ENCODE data around the gene BCS1L. TPM values are rescaled to one million over a fixed set of nuclear protein-coding genes. Genes with fewer than 3 reads are reported as not detected.
A peak's percentile ranks its signal among the peaks of the same experiment; 100 is the strongest.

Gene BCS1L
- total and polyA plus RNA-seq, 2 of the 8 experiments (the other 6 are each of a cell fraction or from before 2014, with no cell fraction given) = 23.7 to 37.1 TPM

GRCh38 chr2:218671097-218671653 is 11.7 kb downstream of the BCS1L start:
- Histone ChIP-seq H3K4me1 (replicated peaks in 1 of 4; ENCODE audit: control insufficient read depth in 3 of 4, insufficient read depth in 4 of 4, low read length in 3 of 4) (peaks cover 0 to 4% (median 1%) of the 10 kb centered on the region in 4 experiments; a peak in 3 of 7 replicates), H3K18ac (ENCODE audit: extremely low read depth, low read length) (no peak overlapping the region), H3K23ac (ENCODE audit: insufficient read length) (no peak overlapping the region), H3K23me2 (ENCODE audit: low read depth, low read length) (peaks cover 9% of the 10 kb centered on the region), H2AK5ac (ENCODE audit: low read depth, low read length) (no peak overlapping the region), H3K27ac (ENCODE audit: low read depth, low read length) (peak overlapping the region; percentile 86), H4K20me1 (replicated peaks in 1 of 2; ENCODE audit: control insufficient read depth in 1 of 2, insufficient read depth in 2 of 2, low read length in 2 of 2) (no peaks in the 10 kb centered on the region), H3K56ac (replicated peaks; ENCODE audit: insufficient read length, low read depth, low read length) (no peak overlapping the region), H4K8ac (ENCODE audit: extremely low read depth, insufficient read depth, low read length) (peak overlapping the region; percentile 80; the same call in 1 of the 2 replicates), H2BK15ac (ENCODE audit: low read length) (no peak overlapping the region), H3K4ac (replicated peaks; ENCODE audit: insufficient read length, low read depth, low read length) (no peak overlapping the region), H2BK12ac (ENCODE audit: low read depth, low read length) (no peak overlapping the region; the same call in 1 of the 2 replicates), H3K4me3 (ENCODE audit: extremely low read depth in 1 of 4, insufficient read depth in 2 of 4, low read depth in 3 of 4, low read length in 4 of 4) (peak overlapping the region; percentile 96 to 99 (median 96)), H3K79me1 (ENCODE audit: low read depth, low read length) (peaks cover 2% of the 10 kb centered on the region; the same call in 1 of the 2 replicates), H4K5ac (ENCODE audit: insufficient read length, low read depth, low read length) (no peak overlapping the region), H3K4me2 (ENCODE audit: insufficient read depth in 1 of 2, low read depth in 2 of 2, low read length in 2 of 2) (peak overlapping the region; percentile 95 to 96), H3K9me3 (ENCODE audit: insufficient read depth in 2 of 2, low read depth in 1 of 2, low read length in 1 of 2) (no peaks in the 10 kb centered on the region), H3K36me3 (ENCODE audit: control insufficient read depth in 2 of 4, insufficient read depth in 4 of 4, low read length in 3 of 4) (peaks cover 10 to 25% (median 14%) of the 10 kb centered on the region in 4 experiments), H2BK5ac (ENCODE audit: low read depth, low read length) (peak overlapping the region; percentile 76; the same call in 1 of the 2 replicates), H4K91ac (replicated peaks; ENCODE audit: insufficient read length, low read length) (no peak overlapping the region), H3K14ac (ENCODE audit: insufficient read length) (no peak overlapping the region), H3K27me3 (replicated peaks in 1 of 4; ENCODE audit: control insufficient read depth in 3 of 4, extremely low read depth in 1 of 4, insufficient read depth in 3 of 4, low read length in 3 of 4) (no peaks in the 10 kb centered on the region), H3K9ac (replicated peaks in 1 of 4; ENCODE audit: extremely low read depth in 1 of 4, low read depth in 3 of 4, low read length in 3 of 4) (peak overlapping the region; percentile 72 to 96 (median 88)), H2BK20ac (ENCODE audit: low read length) (no peak overlapping the region), H2BK120ac (replicated peaks; ENCODE audit: low read depth, low read length) (no peak overlapping the region), H2AFZ (ENCODE audit: low read length) (peak overlapping the region; percentile 73; the same call in 1 of the 2 replicates), H3K79me2 (ENCODE audit: control insufficient read depth in 1 of 2, insufficient read depth in 2 of 2, low read length in 2 of 2) (peaks cover 0 to 17% of the 10 kb centered on the region in 2 experiments; a peak in 2 of 4 replicates)
- DNase-seq (ENCODE audit: low read depth in 1 of 2, low spot score in 2 of 2) (no peak), FAIRE-seq (no peak)
- TF ChIP-seq POLR2A (IDR thresholded peaks at IDR 0.05; ENCODE audit: control extremely low read depth in 1 of 2, low read depth in 2 of 2, low read length in 2 of 2) (0 out of 3 replicates have a peak, but pooled peaks of 1 of the 2 experiments have one; percentile 7), TAF1 (IDR thresholded peaks at IDR 0.05; ENCODE audit: low read depth, low read length) (no peak; the same call in 1 of the 2 replicates)
- POLR2A ChIA-PET (ENCODE audit: partially characterized antibody) = interaction anchor here (1.3 to 6.4 kb wide), 7 partner anchors 10 to 94 kb away, joined by 4 to 95 read pairs (median 7); partner anchors contain the start of genes BCS1L, TTLL4 and ZNF142
- CTCF ChIA-PET (ENCODE audit: partially characterized antibody) = interaction anchor here (0.7 to 6.1 kb wide), 7 partner anchors 11 to 177 kb away, joined by 3 to 45 read pairs (median 7); partner anchors contain the start of genes BCS1L and ZNF142
- 49% methylated on average over 12 of the region's 12 CpGs; no CpG with 5 or more reads in 1 of the 2 experiments for WGBS, 2 experiments (ENCODE audit: extremely low coverage in 1 of 2, insufficient coverage in 1 of 2, insufficient read length in 1 of 2, insufficient replicate concordance in 2 of 2, low coverage in 1 of 2, low lambda C conversion rate in 2 of 2, missing lambda C conversion rate in 1 of 2)
